ENCODE measurements around the gene MAML2.

DNA sequence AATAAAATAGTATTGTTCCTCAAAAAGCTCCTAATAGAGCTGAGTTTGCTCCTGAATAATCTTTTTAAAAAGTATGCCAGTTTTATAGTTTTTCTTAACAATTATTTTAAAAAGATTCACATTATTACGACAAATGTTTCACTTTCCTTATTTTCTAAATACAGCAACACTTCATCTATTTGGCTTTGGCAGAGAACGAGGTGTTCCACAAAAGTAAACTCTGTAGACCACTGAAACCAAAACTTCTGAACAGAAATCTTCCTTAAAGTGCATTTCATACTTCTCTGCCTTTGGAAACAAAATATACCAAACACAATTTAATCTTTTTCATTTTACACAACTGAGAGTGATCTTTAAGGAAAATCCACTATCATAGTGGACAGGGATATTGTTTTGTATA, 285.5 kb downstream of the MAML2 start:
- TF ChIP-seq, protein P1, sequence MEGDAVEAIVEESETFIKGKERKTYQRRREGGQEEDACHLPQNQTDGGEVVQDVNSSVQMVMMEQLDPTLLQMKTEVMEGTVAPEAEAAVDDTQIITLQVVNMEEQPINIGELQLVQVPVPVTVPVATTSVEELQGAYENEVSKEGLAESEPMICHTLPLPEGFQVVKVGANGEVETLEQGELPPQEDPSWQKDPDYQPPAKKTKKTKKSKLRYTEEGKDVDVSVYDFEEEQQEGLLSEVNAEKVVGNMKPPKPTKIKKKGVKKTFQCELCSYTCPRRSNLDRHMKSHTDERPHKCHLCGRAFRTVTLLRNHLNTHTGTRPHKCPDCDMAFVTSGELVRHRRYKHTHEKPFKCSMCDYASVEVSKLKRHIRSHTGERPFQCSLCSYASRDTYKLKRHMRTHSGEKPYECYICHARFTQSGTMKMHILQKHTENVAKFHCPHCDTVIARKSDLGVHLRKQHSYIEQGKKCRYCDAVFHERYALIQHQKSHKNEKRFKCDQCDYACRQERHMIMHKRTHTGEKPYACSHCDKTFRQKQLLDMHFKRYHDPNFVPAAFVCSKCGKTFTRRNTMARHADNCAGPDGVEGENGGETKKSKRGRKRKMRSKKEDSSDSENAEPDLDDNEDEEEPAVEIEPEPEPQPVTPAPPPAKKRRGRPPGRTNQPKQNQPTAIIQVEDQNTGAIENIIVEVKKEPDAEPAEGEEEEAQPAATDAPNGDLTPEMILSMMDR (conservative IDR thresholded peaks at IDR 0.05): no peak
- TF ChIP-seq EZH2 (IDR thresholded peaks at IDR 0.05; ENCODE audit: low read depth): no peak

Measured in PC-9 (cell line).